T-helper 2 cell (primary cell): Measurements from ENCODE around the gene PLCH1.

ENCODE experiments used
- DNase-seq, 5 experiments: peaks; one replicate each; pipeline versions ENCODE4 v3.0.0 to v3.0.0-alpha.2; 2012 to 2022

PLCH1 gene

GRCh38 chr3:155331078-155331477, 413.8 kb downstream of the PLCH1 start:
- DNase-seq, result no peak

- DNase-seq, result no peak
These were observed 414.5 kb downstream of the PLCH1 start for GRCh38 chr3:155330370-155330769.

- DNase-seq, result no peak
These were observed 415.3 kb downstream of the PLCH1 start for GRCh38 chr3:155329513-155330048.

- DNase-seq, result no peak
These were observed 417.0 kb downstream of the PLCH1 start for GRCh38 chr3:155327871-155328270.

- no peak for DNase-seq
These were observed 417.4 kb downstream of the PLCH1 start for GRCh38 chr3:155327430-155327829.

GRCh38 chr3:155326901-155327300, 418.0 kb downstream of the PLCH1 start:
- DNase-seq, result no peak

- DNase-seq, result no peak
These were observed 418.6 kb downstream of the PLCH1 start for GRCh38 chr3:155326244-155326643.
